HEK293 (cell line): ENCODE measurements around the gene SELENOS.

Source experiments
- CTCF ChIA-PET: fragments of 350-600 bp; formaldehyde crosslinking; extraction: SDS; loops from one replicate; lab custom pipeline; 2021; ENCODE audit warnings: antibody characterized with exemption; lab: Yijun Ruan, JAX
- POLR2A ChIA-PET: fragments of 300-600 bp; formaldehyde crosslinking; extraction: SDS; loops from one replicate; lab custom pipeline; 2020; ENCODE audit warnings: antibody characterized with exemption, inconsistent platforms; lab: Yijun Ruan, JAX
- H3K27ac ChIP-seq: fragments of 200-500 bp; sonication (Bioruptor generic); 2 replicates; pipeline ENCODE4 v1.5.1; 2014; ENCODE audit warnings: low read depth, low read length, control low read depth, inconsistent platforms; ENCODE audit errors: extremely low read depth
- H3K36me3 ChIP-seq, 2 experiments: fragments of 200-500 bp in 1 of 2; sonication (Bioruptor generic) in 1 of 2; 1 replicate in 1 of 2; 2 replicates in 1 of 2; pipeline ENCODE4 v1.5.1; 2014 to 2017; ENCODE audit warnings: inconsistent platforms in 2 of 2, low read length in 2 of 2; ENCODE audit not compliant: control insufficient read depth in 2 of 2, insufficient read depth in 1 of 2
- H3K4me1 ChIP-seq: fragments of 200-500 bp; sonication (Bioruptor generic); 2 replicates; pipeline ENCODE4 v1.5.1; 2014; ENCODE audit warnings: mild to moderate bottlenecking, low read length, inconsistent platforms; ENCODE audit not compliant: control insufficient read depth, insufficient read depth
- H3K4me3 ChIP-seq: 2 replicates; pipeline ENCODE4 v1.5.1; 2011; ENCODE audit warnings: low read depth, mild to moderate bottlenecking, control low read depth, low read length, moderate library complexity
- H3K9me3 ChIP-seq: fragments of 200-500 bp; sonication (Bioruptor generic); 2 replicates; pipeline ENCODE4 v1.5.1; 2014; ENCODE audit warnings: low read depth, low read length, inconsistent platforms; ENCODE audit not compliant: control insufficient read depth, insufficient read depth
- CTCF ChIP-seq: fragments of 450-650 bp; formaldehyde crosslinking; IDR thresholded peaks from 2 replicates; pipeline ENCODE4 v1.5.1; 2016; ENCODE audit warnings: missing biosample characterization, missing genetic modification characterization
- HIC1 ChIP-seq: fragments of 450-650 bp; formaldehyde crosslinking; IDR thresholded peaks from 2 replicates; pipeline ENCODE4 v1.5.1; 2016; ENCODE audit warnings: missing biosample characterization, missing genetic modification characterization
- KLF17 ChIP-seq: fragments of 450-650 bp; formaldehyde crosslinking; IDR thresholded peaks from 2 replicates; pipeline ENCODE4 v1.5.1; 2016; ENCODE audit warnings: missing biosample characterization, missing genetic modification characterization
- PRDM6 ChIP-seq: fragments of 450-650 bp; formaldehyde crosslinking; IDR thresholded peaks from 2 replicates; pipeline ENCODE4 v1.5.1; 2017; ENCODE audit warnings: missing biosample characterization, missing genetic modification characterization
- REPIN1 ChIP-seq: fragments of 450-650 bp; formaldehyde crosslinking; IDR thresholded peaks from 2 replicates; pipeline ENCODE4 v1.5.1; 2017; ENCODE audit warnings: missing biosample characterization, missing genetic modification characterization, low read depth
- SP7 ChIP-seq: fragments of 450-650 bp; formaldehyde crosslinking; IDR thresholded peaks from 2 replicates; pipeline ENCODE4 v1.5.1; 2016; ENCODE audit warnings: missing biosample characterization, missing genetic modification characterization
- ZBTB11 ChIP-seq: fragments of 450-650 bp; formaldehyde crosslinking; conservative IDR thresholded peaks from 2 replicates; pipeline ENCODE4 v1.5.1; 2016; ENCODE audit warnings: low read depth, missing biosample characterization, missing genetic modification characterization
- ZBTB8A ChIP-seq: fragments of 450-650 bp; formaldehyde crosslinking; IDR thresholded peaks from 2 replicates; pipeline ENCODE4 v1.5.1; 2016; ENCODE audit warnings: missing biosample characterization, missing genetic modification characterization
- ZNF24 ChIP-seq: fragments of 450-650 bp; formaldehyde crosslinking; IDR thresholded peaks from 2 replicates; pipeline ENCODE4 v1.5.1; 2016; ENCODE audit warnings: missing biosample characterization, missing genetic modification characterization
- ZNF350 ChIP-seq: fragments of 450-650 bp; formaldehyde crosslinking; IDR thresholded peaks from 2 replicates; pipeline ENCODE4 v1.5.0; 2017; ENCODE audit warnings: missing biosample characterization, mild to moderate bottlenecking, missing genetic modification characterization
- ZNF362 ChIP-seq: fragments of 450-650 bp; formaldehyde crosslinking; IDR thresholded peaks from 2 replicates; pipeline ENCODE4 v1.5.1; 2016; ENCODE audit warnings: missing biosample characterization, missing genetic modification characterization
- ZNF513 ChIP-seq: fragments of 450-650 bp; IDR thresholded peaks from 2 replicates; pipeline ENCODE4 v1.5.1; 2018; ENCODE audit warnings: missing biosample characterization, missing genetic modification characterization
- ZNF600 ChIP-seq: fragments of 450-650 bp; formaldehyde crosslinking; IDR thresholded peaks from 2 replicates; pipeline ENCODE4 v1.5.1; 2016; ENCODE audit warnings: missing biosample characterization, missing genetic modification characterization
- ZNF639 ChIP-seq: fragments of 450-650 bp; formaldehyde crosslinking; IDR thresholded peaks from 2 replicates; pipeline ENCODE4 v1.5.1; 2016; ENCODE audit warnings: missing biosample characterization, missing genetic modification characterization
- ZSCAN30 ChIP-seq: fragments of 450-650 bp; IDR thresholded peaks from 2 replicates; pipeline ENCODE4 v1.5.1; 2018; ENCODE audit warnings: missing biosample characterization, mild to moderate bottlenecking, missing genetic modification characterization, moderate library complexity

SELENOS gene

GRCh38 chr15:101296418-101297405, 19.4 kb upstream of the SELENOS start:
- Histone ChIP-seq H3K4me1 (peaks cover 11% of the 10 kb centered on the region), H3K4me3 (peak overlapping the region; percentile 64), H3K36me3 (peaks cover 7 to 8% of the 10 kb centered on the region in 2 experiments), H3K27ac (peak overlapping the region; percentile 95), H3K9me3 (no peaks in the 10 kb centered on the region)
- CTCF ChIA-PET = interaction anchor here (0.6 to 7.4 kb wide), 11 partner anchors 8 to 380 kb away, joined by 3 to 64 read pairs (median 4); no protein-coding TSS in a partner anchor
- TF ChIP-seq REPIN1 (tag by site-specific recombination) = no peak
- no peak for TF ChIP-seq SP7
- TF ChIP-seq ZNF350 (tag by site-specific recombination) = no peak
- peak; percentile 35; the same call in 1 of the 2 replicates for TF ChIP-seq KLF17 (tag by site-specific recombination)
- peak; percentile 96 for TF ChIP-seq ZNF362 (tag by site-specific recombination)
- POLR2A ChIA-PET = interaction anchor here (0.7 to 2.0 kb wide), 2 partner anchors 139 to 355 kb away, joined by 5 to 6 read pairs; no protein-coding TSS in a partner anchor

- Histone ChIP-seq H3K27ac (peak overlapping the region; percentile 95), H3K4me1 (peaks cover 11% of the 10 kb centered on the region), H3K4me3 (peak overlapping the region; percentile 64), H3K9me3 (no peaks in the 10 kb centered on the region), H3K36me3 (peaks cover 17% of the 10 kb centered on the region in 2 experiments)
- ChIA-PET CTCF (interaction anchor here (0.6 to 7.4 kb wide), 7 partner anchors 8 to 379 kb away, joined by 3 to 64 read pairs (median 4); no protein-coding TSS in a partner anchor), POLR2A (interaction anchor here (0.7 to 2.8 kb wide), 7 partner anchors 10 to 428 kb away, joined by 4 to 10 read pairs (median 6); partner anchors contain the start of gene TARS3)
- TF ChIP-seq ZNF513 (tag by site-specific recombination) = 0 out of 2 replicates have a peak, but pooled peaks have one; percentile 15
- peak; percentile 81 for TF ChIP-seq PRDM6 (tag by site-specific recombination)
- TF ChIP-seq CTCF = no peak
- peak; percentile 76 for TF ChIP-seq ZBTB11
- peak; percentile 93 for TF ChIP-seq ZBTB8A (tag by site-specific recombination)
- peak; percentile 77; the same call in 1 of the 2 replicates for TF ChIP-seq HIC1 (tag by site-specific recombination)
- TF ChIP-seq ZNF639 (tag by site-specific recombination) = no peak; the same call in 1 of the 2 replicates
- TF ChIP-seq ZNF600 (tag by site-specific recombination) = peak; percentile 91
- peak; percentile 9; the same call in 1 of the 2 replicates for TF ChIP-seq ZSCAN30
- no peak for TF ChIP-seq ZNF24
These were observed 18.4 kb upstream of the SELENOS start for GRCh38 chr15:101295607-101296161.
